ENCODE data around the gene CDKN3.

DNA sequence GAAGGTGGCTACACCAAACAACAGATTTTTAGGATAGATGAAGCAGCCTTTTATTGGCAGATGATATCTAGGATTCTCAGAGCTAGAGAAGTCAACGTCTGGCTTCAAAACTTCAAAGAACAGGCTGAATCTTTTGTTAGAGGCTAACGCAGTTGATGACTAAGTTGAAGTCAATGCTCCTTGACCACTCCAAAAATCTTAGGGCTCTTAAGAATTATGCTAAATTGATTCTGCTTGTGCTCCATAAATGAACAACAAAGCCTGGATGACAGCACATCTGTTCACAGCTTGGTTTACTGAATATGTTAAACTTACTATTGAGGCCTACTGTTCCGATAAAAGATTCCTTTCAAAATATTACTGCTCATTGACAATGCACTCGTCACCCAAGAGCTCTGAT lies 13.0 kb upstream of the CDKN3 start:
- TF ChIP-seq, protein P1, sequence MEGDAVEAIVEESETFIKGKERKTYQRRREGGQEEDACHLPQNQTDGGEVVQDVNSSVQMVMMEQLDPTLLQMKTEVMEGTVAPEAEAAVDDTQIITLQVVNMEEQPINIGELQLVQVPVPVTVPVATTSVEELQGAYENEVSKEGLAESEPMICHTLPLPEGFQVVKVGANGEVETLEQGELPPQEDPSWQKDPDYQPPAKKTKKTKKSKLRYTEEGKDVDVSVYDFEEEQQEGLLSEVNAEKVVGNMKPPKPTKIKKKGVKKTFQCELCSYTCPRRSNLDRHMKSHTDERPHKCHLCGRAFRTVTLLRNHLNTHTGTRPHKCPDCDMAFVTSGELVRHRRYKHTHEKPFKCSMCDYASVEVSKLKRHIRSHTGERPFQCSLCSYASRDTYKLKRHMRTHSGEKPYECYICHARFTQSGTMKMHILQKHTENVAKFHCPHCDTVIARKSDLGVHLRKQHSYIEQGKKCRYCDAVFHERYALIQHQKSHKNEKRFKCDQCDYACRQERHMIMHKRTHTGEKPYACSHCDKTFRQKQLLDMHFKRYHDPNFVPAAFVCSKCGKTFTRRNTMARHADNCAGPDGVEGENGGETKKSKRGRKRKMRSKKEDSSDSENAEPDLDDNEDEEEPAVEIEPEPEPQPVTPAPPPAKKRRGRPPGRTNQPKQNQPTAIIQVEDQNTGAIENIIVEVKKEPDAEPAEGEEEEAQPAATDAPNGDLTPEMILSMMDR (IDR thresholded peaks at IDR 0.05) = no peak
- TF ChIP-seq POLR2A (IDR thresholded peaks at IDR 0.05) = no peak
